GM13977 (cell line): Measurements from ENCODE around the gene BSCL2.
A peak's percentile ranks its signal among the peaks of the same experiment; 100 is the strongest.

Experiments used
- DNase-seq: peaks from one replicate; pipeline ENCODE4 v3.0.0; 2012; ENCODE audit warnings: low spot score
- CTCF ChIP-seq: IDR thresholded peaks from 2 replicates; pipeline ENCODE4 v1.5.1; 2012; ENCODE audit warnings: mild to moderate bottlenecking, control low read depth; ENCODE audit not compliant: insufficient read depth; ENCODE audit errors: extremely low read depth, missing control alignments
- in situ Hi-C: fragments of 300-500 bp; cut with MboI; formaldehyde crosslinking; loops from one replicate; pipeline ENCODE4 v1.12.0; 2022; ENCODE audit warnings: low sequenced_read_pairs, low pct_unique_long_range_greater_than_20kb, mixed read lengths, inconsistent platforms; ENCODE audit not compliant: unreplicated experiment

The BSCL2 gene

DNA sequence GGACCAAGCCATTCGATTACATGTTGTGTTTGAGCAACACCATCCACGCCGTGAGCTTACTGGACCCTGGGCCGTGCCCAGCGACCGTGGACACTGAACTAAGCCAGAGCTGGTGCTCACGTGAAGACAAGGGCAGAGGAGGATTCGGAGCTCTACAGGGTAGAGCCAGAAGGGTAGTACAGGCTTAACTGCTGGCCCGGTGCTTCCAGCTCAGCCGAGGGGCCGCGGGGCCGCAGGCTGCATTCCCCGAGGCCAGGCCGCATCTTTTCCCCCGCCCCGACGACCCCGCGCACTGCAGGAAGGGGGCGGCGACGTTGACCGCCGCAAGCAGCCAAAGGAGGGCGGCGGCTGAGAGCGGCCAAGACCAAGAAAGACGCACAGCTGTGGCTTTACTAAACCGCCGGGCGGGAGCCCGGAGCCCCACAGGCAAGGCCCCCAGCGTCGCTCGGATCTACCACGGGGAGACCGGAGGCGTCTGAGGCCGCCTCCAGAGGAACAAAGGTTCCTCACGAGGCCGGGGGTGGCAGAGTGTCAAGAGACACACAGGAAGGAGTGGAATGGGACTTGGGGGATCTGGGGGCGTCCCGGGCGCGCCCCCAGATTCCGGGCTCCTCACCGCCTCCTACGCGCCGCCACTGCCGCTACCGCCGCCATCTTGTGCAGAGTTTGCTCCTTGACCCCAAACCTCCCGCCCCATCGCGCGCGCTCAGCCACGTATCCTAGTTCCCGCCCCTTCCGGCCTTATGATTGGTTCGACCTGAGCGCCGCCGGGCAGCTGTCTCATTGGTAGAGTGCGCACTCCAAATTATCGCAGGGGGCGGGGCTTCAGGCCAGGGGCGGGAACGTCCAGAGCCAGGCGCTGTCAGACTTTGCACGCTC is 61.0 kb downstream of the BSCL2 start, which contains the start of gene GANAB:
GANAB (minus strand) TSS at position 668 of the 879 bp plus-strand sequence; CDS start at position 654, 14 bp downstream.
- in situ Hi-C loops = no loop called here
- peak; percentile 100 for DNase-seq

DNA sequence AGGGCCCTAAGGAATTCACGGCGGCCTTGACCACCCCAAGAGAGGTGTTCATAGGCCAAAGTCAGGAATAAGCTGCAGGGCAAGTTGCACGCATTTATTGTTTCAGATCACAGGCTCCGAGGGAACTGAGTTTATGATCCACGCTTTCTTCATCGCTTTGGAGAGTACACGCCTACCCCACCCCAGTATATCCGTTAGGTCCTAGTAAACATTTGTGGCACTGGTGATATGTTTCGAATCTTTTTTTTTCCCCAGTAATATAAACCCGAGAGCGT is 61.6 kb downstream of the BSCL2 start:
- in situ Hi-C loops = no loop called here
- DNase-seq = no peak
- no peak for TF ChIP-seq CTCF

More for the DNA sequence above, 61.0 kb downstream of the BSCL2 start, which contains the start of gene GANAB:
- no peak for TF ChIP-seq CTCF

DNA sequence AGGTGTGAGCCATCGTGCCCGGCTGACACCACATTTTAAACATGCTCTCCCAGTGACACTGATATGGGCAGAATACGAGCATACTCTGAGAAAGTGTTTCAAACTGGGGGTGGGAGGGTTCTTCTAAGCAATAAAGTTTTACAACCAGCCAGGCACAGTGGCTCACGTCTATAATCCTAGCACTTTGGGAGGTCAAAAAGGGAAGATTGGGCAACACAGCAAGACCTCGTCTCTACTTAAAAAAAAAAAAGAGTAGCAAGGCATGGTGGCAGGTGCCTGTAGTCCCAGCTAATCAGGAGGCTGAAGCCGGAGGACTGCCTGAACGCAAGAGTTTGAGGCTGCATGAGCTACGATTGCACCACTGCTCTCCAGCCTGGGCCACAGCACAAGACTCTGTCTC is 63.0 kb downstream of the BSCL2 start:
- no peak for TF ChIP-seq CTCF
- in situ Hi-C loops = no loop called here
- DNase-seq = no peak
